Adrenal gland (tissue), 5 donors: ENCODE data around the gene MUC6.

ENCODE experiments used
- POLR2A ChIP-seq, 2 donors: fragments of 450-650 bp; IDR thresholded peaks; one replicate each; pipeline ENCODE4 v1.6.1; 2017; ENCODE audit warnings: antibody characterized with exemption in 2 of 2, mild to moderate bottlenecking in 2 of 2, moderate library complexity in 1 of 2
- TF ChIP-seq, protein P1 (sequence below), 6 experiments: fragments of 450-650 bp in 4 of 6; fragments of 200-600 bp in 2 of 6; sonication (generic) in 1 of 6; IDR thresholded peaks; 1 replicate in 5 of 6; 2 replicates in 1 of 6; pipeline versions ENCODE4 v1.5.1 to v1.8.0; 2016 to 2021; ENCODE audit warnings: antibody characterized with exemption in 6 of 6, mild to moderate bottlenecking in 2 of 6, moderate library complexity in 1 of 6
- donor health status: DM: no; HTN: no; CAD: no.

GRCh38 chr11:1036931-1037330 lies 413 bp upstream of the MUC6 start:
- TF ChIP-seq, protein P1, sequence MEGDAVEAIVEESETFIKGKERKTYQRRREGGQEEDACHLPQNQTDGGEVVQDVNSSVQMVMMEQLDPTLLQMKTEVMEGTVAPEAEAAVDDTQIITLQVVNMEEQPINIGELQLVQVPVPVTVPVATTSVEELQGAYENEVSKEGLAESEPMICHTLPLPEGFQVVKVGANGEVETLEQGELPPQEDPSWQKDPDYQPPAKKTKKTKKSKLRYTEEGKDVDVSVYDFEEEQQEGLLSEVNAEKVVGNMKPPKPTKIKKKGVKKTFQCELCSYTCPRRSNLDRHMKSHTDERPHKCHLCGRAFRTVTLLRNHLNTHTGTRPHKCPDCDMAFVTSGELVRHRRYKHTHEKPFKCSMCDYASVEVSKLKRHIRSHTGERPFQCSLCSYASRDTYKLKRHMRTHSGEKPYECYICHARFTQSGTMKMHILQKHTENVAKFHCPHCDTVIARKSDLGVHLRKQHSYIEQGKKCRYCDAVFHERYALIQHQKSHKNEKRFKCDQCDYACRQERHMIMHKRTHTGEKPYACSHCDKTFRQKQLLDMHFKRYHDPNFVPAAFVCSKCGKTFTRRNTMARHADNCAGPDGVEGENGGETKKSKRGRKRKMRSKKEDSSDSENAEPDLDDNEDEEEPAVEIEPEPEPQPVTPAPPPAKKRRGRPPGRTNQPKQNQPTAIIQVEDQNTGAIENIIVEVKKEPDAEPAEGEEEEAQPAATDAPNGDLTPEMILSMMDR (IDR thresholded peaks at IDR 0.05): no peak
- no peak for TF ChIP-seq POLR2A (IDR thresholded peaks at IDR 0.05)
